NCI-H69 (cell line): ENCODE data around the gene TBL1Y.
"Not testable (repeated sequence)": the region's sequence is repeated elsewhere in the genome, so short reads cannot be mapped to it uniquely, and the experiment has no call there.

ENCODE experiments used
- DNase-seq: peaks from one replicate; lab custom pipeline; 2025; lab: John Stamatoyannopoulos, UW

Gene TBL1Y

GRCh38 chrY:6910372-6911252, at the start of gene TBL1Y:
Gene TBL1Y (plus strand): TSS chrY:6910697. CDS start chrY:7025085, 114,388 bp downstream.
- no peak for DNase-seq

DNA sequence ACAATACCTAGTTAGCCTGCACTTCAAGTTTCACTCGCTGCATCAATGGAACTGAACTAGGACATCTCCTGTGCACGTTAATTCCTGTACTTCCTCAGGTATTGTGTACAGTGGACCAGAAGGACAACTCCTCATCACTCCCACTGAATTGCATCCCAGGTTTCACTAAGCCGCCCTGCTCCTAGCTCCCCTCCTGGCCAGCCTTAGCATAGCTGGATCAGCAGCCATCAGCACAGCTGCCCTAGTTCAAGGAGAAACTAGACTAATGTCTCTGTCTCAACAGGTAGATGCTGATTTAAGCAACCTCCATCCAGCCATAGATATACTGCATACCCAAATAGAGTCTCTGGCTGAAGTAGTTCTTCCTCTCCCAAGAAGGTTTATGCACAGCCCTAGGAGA, 16.0 kb upstream of the TBL1Y start:
- no peak for DNase-seq

DNA sequence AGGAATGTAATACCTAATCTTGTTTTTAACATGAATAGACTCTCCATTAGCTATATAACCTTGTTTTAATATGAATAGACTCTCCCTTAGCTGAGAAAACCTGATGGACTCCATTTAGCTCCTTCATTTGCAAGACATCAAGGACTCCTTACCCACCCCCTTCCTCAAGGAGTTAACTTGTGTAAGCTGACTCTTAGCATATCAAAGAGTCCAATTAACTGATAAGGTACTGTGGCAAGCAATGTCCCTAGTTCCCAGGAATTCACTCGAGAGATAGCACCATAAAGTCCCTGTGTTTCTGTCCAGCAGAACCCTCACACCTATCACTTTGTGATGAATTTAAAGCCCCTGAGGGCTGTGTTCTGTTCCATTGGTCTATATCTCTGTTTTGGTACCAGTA, 15.3 kb upstream of the TBL1Y start:
- no peak for DNase-seq

- not testable (repeated sequence) for DNase-seq
Observed at GRCh38 chrY:6902116-6902515, 8.4 kb upstream of the TBL1Y start.

DNA sequence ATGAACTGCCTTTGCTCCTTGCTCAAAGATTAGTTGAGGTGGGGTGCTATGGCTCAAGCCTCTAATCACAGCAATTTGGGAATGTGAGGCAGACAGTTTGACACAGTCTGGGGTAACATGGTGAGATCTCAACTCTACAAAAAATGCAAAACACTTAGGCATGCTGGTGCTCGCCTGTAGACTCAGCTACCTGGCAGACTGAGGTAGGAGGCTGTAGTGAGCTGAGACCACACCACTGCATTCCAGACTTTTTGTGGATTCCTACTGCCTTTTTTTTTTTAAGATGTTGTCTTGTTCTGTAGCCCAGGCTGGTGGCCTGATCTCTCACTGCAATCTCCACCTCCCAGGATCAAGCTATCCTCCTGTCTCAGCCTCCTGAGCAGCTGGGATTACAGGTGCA, 2.9 kb upstream of the TBL1Y start:
- no peak for DNase-seq

- DNase-seq: not testable (repeated sequence)
Observed at GRCh38 chrY:6908021-6908420, 2.5 kb upstream of the TBL1Y start.

GRCh38 chrY:6909118-6909521, 1.4 kb upstream of the TBL1Y start:
- no peak for DNase-seq

DNA sequence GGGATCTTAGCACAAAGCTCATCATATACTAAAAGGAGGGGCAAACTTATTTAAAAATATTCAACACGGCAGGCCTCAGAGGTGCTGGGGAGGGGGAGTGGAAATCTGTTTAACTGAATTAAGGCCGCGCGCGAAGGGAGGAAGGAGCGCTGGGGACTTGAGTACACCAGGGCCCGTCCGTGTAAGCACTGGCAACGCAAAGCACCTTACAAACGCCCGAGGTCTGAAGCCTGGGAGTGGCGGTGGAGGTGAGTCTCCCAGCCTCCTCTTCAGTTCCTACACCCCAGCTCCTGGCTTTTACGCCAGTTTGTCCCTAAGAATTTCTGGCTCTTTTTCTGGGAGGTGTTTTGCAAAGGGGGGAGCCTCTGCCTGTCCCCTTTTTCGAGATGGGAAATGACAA, 641 bp upstream of the TBL1Y start:
- DNase-seq: no peak

DNA sequence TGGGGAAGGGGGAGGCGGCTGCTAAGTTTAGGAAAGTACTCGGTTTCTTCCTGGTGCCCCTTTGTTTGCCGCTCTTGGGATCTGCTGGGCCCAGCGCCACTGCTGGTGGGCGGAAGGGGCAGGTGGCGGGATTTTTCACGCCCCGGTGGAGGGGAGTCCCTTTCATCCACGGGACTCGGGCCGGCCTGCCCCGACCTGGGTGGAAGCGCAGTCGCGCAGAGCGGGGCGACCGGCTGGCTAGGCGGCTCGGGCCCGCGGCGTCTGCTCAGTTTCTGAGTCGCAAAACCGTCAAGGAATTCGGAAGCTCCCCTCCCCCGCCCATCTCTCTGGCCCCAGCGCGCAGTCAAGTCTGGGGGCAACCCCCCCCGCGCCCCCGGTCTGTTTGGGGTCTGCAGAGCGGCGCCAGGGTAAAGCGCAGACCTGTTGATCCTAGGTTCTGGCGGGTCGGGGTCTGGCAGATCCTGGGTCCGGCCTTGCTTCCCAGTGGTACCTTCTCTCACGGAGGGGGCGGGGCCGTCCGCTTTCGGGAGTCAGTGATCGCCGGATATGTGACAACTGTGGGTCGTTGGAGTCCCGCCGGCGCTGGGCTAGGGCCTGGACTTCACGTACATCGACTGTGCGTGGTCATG, 870 bp downstream of the TBL1Y start, which contains the start of gene AMELY:
TSS of gene AMELY (minus strand) at position 500 of the 629 bp plus-strand sequence. CDS start 39,144 bp downstream, outside the sequence.
- DNase-seq: no peak

DNA sequence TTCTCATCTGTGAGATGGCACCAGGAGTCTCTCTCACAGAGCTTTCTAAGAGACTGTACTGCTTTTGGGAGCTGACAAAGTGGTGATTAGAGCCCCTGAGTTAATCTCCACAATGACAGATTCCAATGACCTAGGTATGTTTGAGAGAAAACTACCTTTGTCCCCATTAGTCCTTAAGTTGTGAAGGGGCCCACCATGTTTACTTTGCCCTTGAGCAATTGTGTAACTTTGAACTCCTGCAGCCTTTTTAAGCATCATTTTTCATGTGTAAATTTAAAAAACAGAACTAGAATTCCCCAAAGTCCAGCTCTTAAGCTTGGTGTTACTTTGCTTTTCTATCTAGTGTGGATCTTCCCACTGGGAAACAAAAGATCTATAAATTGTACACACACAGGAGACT, 2.9 kb downstream of the TBL1Y start:
- no peak for DNase-seq

GRCh38 chrY:6921061-6921460, 10.6 kb downstream of the TBL1Y start:
- DNase-seq: no peak

- no peak for DNase-seq
Observed at GRCh38 chrY:6928265-6928664, 17.8 kb downstream of the TBL1Y start.

DNA sequence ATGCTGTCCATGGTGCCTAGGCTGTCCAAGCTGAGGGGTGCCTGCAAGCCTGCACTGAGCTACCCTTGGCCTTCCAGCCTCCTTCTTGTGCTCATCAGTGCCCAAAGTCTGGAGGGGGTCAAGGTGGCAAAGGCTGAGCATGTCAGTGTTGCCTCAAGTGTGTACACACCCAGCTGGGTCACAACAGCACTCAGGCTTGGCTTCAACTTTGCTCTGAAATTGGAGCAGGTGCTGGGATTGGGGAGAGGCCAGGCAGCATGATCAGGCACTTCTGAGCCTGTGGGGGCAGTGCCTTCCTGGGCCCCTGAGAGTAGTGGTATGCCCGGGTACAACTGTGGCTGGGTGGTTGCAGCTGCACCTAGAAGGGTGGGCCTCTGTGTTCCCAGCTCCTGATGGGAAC, 18.7 kb downstream of the TBL1Y start:
- DNase-seq: no peak

- no peak for DNase-seq
Observed at GRCh38 chrY:6931779-6932396, 21.4 kb downstream of the TBL1Y start.

GRCh38 chrY:6935497-6935896, 25.0 kb downstream of the TBL1Y start:
- DNase-seq: no peak

- DNase-seq: no peak
Observed at GRCh38 chrY:6947695-6948094, 37.2 kb downstream of the TBL1Y start.

DNA sequence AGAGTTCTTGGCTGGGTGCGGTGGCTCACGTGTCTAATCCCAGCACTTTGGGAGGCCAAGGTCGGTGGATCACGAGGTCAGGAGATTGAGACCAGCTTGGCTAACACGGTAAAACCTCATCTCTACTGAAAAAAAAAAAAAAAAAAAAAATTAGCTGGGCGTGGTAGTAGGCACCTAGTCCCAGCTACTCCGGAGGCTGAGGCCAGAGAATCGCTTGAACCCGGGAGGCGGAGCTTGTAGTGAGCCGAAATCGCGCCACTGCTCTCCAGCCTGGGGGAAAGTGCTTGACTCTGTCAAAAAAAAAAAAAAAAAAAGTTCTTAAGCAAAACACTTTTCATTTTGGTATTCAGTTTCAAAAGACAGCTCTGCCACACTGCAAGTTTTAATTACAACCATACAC, 37.9 kb downstream of the TBL1Y start:
- DNase-seq: no peak

DNA sequence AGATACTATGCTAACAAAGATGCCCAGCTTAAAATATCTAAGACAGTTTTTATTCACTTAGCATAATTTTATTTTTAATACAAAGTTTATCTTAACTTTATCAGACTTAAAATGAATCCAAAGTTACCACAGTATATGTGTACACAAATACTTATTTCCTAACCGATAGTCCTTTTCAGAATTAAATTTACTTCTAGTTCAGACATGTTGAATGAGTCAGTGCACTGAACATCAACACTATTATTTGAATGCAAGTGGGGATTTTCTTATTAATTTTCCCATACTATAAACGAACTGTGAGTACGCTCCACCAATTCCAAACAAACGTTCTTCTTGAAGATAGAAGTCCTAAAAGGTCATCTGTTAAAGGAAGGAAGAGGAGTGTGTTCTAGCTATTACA, 39.5 kb downstream of the TBL1Y start:
- no peak for DNase-seq

- peak; percentile 41 for DNase-seq
Observed at GRCh38 chrY:6964732-6965131, 54.2 kb downstream of the TBL1Y start.

DNA sequence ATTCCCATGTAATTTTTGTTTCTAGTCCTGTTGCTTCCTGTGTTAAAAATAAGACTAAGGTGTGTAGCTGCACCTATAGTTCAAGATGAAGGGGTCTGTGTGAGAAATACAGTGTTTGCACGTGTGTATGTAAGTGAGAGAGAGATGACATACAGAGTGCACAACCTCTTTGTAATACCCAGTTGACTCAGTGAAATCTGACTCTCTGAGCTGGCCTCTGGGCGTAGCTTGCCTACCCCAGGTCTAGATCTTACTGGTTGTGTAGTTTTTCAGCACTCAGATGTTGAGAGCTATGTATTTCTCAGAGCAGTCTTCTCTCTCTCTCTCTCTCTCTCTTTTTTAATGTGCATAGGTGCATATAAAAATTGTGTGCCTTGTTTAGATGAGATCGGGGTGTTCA, 56.0 kb downstream of the TBL1Y start:
- no peak for DNase-seq

DNA sequence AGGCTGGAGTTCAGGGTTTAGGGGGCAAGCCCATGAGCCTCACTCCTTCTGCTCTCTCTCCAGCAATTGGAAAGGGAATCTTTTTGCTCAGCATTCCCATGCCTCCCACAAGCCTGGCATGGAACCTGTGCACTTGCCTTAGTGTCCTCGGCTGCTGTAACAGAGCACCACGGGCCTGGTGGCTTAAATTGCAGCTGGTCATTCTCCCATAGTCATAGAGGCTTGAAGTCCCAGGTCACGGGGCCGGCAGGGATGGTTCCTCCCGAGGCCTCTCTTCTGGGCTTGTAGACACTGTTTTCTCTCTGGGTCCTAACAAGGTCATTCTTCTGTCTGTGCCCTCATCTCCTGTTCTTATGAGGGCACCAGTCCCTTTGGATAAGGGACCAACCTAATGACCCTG, 57.2 kb downstream of the TBL1Y start:
- DNase-seq: no peak

- DNase-seq: no peak
Observed at GRCh38 chrY:6968191-6968590, 57.7 kb downstream of the TBL1Y start.
